ENCODE data around the gene ELP2.
"Not testable (repeated sequence)": the region's sequence is repeated elsewhere in the genome, so short reads cannot be mapped to it uniquely, and the experiment has no call there.

Gene ELP2

GRCh38 chr18:36160959-36161371 lies 31.3 kb downstream of the ELP2 start:
- H3K27me3 Mint-ChIP-seq, result no peaks in the 10 kb centered on the region
- H3K36me3 Mint-ChIP-seq (ENCODE audit: low read depth), result peaks cover 81% of the 10 kb centered on the region
- H3K4me1 Mint-ChIP-seq (ENCODE audit: low read depth), result no peaks in the 10 kb centered on the region
- no peaks in the 10 kb centered on the region for H3K9me3 Mint-ChIP-seq
- H3K27ac Mint-ChIP-seq, result peak overlapping the region; percentile 24
- H3K4me3 Mint-ChIP-seq, result no peak overlapping the region

DNA sequence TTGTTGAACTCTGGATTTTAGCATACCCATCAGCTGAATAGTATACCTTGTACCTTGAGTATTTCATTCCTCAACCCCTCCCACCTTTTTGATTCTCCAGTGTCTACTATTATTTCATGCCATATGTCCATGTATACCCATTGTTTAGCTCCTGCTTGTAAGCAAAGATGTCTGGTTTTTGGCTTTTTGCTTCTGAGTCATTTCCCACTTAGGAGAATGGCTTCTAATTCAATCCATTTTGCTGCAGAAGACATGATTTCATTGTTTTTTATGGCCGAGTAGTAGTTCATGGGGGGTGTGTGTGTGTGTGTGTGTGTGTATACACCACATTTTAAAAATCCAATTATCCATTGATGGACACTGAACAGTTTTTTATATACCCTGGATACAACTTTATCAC lies 33.3 kb downstream of the ELP2 start:
- peaks cover under 1% of the 10 kb centered on the region for H3K4me1 Mint-ChIP-seq (ENCODE audit: low read depth)
- H3K36me3 Mint-ChIP-seq (ENCODE audit: low read depth), result peaks cover 75% of the 10 kb centered on the region
- H3K27ac Mint-ChIP-seq, result no peak overlapping the region
- no peaks in the 10 kb centered on the region for H3K27me3 Mint-ChIP-seq
- H3K9me3 Mint-ChIP-seq, result no peaks in the 10 kb centered on the region
- H3K4me3 Mint-ChIP-seq, result no peak overlapping the region

DNA sequence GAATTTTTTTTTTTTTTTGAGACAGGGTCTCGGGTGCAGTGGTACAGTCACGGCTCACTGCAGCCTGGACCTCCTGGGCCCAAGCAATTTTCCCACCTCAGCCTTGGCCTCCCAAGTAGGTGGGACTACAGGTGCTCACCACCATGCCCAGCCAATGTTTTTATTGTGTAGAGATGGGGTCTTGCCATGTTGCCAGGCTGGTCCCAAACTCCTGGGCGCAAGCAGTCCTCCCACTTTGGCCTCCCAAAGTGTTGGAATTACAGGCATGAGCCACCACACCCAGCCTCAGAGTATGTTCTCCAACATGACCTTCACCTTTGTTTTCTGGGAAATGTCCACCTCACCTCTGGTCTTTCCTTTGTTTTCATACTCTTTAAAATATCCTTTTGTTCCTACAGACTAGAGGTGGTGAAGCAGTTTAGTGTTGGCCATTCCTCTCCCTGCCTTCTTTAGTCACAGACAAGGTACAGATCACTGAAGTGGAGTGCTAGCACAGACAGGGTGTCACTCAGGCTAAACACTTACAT lies 38.1 kb downstream of the ELP2 start:
- H3K9me3 Mint-ChIP-seq, result no peaks in the 10 kb centered on the region
- peaks cover 5% of the 10 kb centered on the region for H3K4me1 Mint-ChIP-seq (ENCODE audit: low read depth)
- H3K36me3 Mint-ChIP-seq (ENCODE audit: low read depth), result peaks cover 71% of the 10 kb centered on the region
- H3K27me3 Mint-ChIP-seq, result no peaks in the 10 kb centered on the region
- H3K27ac Mint-ChIP-seq, result no peak overlapping the region
- H3K4me3 Mint-ChIP-seq, result no peak overlapping the region

DNA sequence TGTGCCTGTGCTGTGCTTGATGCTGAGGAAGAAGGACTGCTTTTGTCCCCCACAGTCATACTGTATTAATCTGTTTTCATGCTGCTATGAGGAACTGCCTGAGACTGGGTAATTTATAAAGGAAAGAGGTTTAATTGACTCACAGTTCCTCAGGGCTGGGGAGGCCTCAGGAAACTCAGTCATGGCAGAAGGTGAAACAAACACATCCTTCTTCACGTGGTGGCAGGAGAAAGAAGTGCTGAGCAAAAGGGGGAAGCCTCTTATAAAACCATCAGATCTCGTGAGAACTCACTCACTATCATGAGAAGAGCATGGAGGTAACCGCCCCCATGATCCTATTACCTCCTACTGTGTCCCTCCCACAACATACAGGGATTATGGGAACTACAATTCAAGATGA lies 38.6 kb downstream of the ELP2 start:
- not testable (repeated sequence) for H3K4me3 Mint-ChIP-seq
- H3K27ac Mint-ChIP-seq, result peak overlapping the region; percentile 36
- peaks cover 67% of the 10 kb centered on the region for H3K36me3 Mint-ChIP-seq (ENCODE audit: low read depth)

DNA sequence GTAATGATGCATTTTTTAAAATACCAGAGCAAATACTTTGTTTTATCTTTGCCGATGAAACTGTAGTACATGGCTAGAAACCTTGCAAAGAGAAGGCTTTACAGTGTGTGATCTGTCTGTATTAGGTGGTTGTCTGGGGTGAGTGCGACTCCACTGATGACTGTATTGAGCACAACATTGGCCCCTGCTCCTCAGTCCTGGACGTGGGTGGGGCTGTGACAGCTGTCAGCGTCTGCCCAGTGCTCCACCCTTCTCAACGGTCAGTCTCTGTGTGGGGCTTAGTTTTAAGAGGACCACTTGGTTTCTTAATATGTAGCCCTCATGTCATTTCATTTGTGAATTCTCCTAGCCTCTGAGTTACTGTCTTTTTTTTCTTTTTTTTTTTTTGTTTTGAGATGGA lies 40.2 kb downstream of the ELP2 start:
- Mint-ChIP-seq H3K36me3 (ENCODE audit: low read depth) (peaks cover 63% of the 10 kb centered on the region), H3K4me3 (no peak overlapping the region), H3K4me1 (ENCODE audit: low read depth) (peaks cover 5% of the 10 kb centered on the region), H3K9me3 (no peaks in the 10 kb centered on the region), H3K27ac (no peak overlapping the region), H3K27me3 (no peaks in the 10 kb centered on the region)

More for the DNA sequence above, 38.6 kb downstream of the ELP2 start:
- not testable (repeated sequence) for H3K27me3 Mint-ChIP-seq; H3K4me1 Mint-ChIP-seq (ENCODE audit: low read depth); H3K9me3 Mint-ChIP-seq

DNA sequence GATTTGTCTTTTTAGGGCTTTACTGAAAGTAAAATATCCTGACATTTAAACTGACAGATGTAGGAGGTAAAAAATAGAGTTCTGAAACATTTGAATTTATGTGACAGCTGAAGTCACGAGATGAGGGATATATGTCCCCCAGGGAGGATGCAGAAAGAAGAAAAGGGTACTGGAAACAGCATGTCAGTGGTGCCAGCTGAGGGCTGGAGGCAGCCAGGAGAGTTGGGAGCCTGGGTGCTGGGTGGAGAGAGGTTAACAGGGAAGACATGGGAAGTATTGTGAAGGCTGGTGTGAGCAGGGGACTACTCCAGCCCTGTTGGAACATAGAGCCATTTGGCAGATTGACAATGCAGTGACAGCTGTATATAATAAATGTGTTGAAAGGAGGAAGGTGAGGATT lies 45.8 kb downstream of the ELP2 start:
- H3K27me3 Mint-ChIP-seq, result no peaks in the 10 kb centered on the region
- H3K9me3 Mint-ChIP-seq, result no peaks in the 10 kb centered on the region
- peaks cover 56% of the 10 kb centered on the region for H3K36me3 Mint-ChIP-seq (ENCODE audit: low read depth)
- H3K27ac Mint-ChIP-seq, result no peak overlapping the region
- no peak overlapping the region for H3K4me3 Mint-ChIP-seq
- peaks cover 15% of the 10 kb centered on the region for H3K4me1 Mint-ChIP-seq (ENCODE audit: low read depth)

GRCh38 chr18:36176177-36176584 lies 46.5 kb downstream of the ELP2 start:
- Mint-ChIP-seq H3K9me3 (no peaks in the 10 kb centered on the region), H3K4me1 (ENCODE audit: low read depth) (peaks cover 15% of the 10 kb centered on the region), H3K36me3 (ENCODE audit: low read depth) (peaks cover 49% of the 10 kb centered on the region)

DNA sequence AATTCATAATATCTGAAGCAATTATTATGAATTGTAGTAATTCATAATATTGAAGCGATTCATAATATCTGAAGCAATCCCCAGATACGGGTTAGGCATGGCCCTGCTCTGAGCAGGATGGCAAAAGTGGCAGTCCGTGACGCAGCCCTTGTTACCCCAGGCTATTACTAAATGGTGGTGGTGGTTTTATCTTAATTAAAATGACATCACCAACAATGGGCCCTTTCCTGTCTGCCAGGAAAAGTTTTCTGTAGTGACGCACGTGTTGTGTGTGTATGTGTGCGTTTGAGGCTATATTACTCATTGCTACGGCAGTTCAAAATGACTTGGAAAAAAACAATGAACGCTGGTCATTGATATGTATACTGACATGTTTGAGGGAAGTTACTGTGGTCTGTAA lies 47.0 kb downstream of the ELP2 start:
- Mint-ChIP-seq H3K9me3 (no peaks in the 10 kb centered on the region), H3K36me3 (ENCODE audit: low read depth) (peaks cover 45% of the 10 kb centered on the region), H3K4me3 (no peak overlapping the region), H3K27me3 (no peaks in the 10 kb centered on the region), H3K27ac (no peak overlapping the region), H3K4me1 (ENCODE audit: low read depth) (peaks cover 15% of the 10 kb centered on the region)

More at GRCh38 chr18:36176177-36176584, 46.5 kb downstream of the ELP2 start:
- Mint-ChIP-seq H3K4me3 (no peak overlapping the region), H3K27me3 (no peaks in the 10 kb centered on the region), H3K27ac (no peak overlapping the region)

DNA sequence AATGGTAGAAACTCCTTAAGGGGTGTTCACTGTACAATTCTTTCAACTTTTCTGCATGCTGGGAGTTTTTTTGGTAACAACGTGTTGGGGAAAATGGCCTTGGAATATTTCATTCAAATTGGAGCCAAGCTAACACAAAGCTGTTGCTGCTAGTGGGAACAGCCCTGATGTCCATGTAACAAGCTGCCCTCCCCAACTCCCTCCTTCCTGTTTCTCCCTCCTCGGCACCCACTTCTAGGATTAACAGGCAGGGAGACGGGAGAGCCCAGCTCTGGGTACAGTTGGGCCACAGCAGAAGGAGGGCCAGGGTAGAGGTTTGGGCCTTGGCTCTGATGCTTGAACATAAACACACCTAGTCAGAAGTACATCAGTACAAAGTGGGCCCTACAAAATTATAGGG lies 48.2 kb downstream of the ELP2 start:
- Mint-ChIP-seq H3K27me3 (no peaks in the 10 kb centered on the region), H3K27ac (no peak overlapping the region), H3K36me3 (ENCODE audit: low read depth) (peaks cover 40% of the 10 kb centered on the region), H3K4me3 (no peak overlapping the region), H3K9me3 (no peaks in the 10 kb centered on the region), H3K4me1 (ENCODE audit: low read depth) (peaks cover 15% of the 10 kb centered on the region)

DNA sequence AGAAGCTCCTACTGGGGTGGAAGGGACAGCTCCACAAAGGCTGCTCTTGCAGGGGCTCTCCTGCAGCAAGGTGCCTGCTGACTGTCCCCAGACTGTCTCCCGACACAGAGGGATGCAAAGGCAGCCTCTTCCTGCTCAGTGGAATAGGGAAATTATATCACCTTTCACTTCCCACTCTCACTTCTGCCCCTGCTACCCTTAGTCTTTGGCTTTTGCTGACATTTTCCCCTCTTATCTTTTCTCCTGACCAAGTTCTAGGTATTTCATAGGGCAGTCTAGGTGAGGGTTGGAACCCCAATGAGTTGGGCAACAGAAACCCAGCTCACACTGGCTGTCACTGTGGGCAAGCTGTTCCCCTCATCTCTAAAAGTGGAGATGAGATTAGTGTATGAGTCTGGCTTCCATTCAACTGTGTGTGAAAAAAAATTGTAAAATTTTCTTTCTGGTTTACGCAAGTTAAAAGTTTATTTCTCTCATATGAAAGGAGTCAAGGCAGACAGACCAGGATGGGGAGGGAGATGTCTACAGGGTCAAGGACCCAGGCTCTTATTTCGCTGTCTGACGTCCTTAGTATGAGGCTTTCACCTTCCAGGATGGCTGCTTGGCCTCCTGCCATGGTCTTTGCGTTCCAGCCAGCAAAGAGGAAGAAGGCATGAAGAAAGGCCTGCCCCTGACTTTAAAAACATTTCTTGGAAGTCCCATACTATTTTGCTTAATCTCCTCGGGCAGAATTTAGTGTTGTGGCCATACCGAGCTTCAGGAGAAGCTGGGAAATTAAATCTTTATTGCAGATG lies 50.1 kb downstream of the ELP2 start:
- Mint-ChIP-seq H3K4me3 (no peak overlapping the region), H3K27ac (no peak overlapping the region), H3K9me3 (no peaks in the 10 kb centered on the region), H3K36me3 (ENCODE audit: low read depth) (peaks cover 30% of the 10 kb centered on the region), H3K4me1 (ENCODE audit: low read depth) (peaks cover 15% of the 10 kb centered on the region), H3K27me3 (no peaks in the 10 kb centered on the region)

GRCh38 chr18:36181441-36181840 lies 51.7 kb downstream of the ELP2 start:
- peaks cover 15% of the 10 kb centered on the region for H3K4me1 Mint-ChIP-seq (ENCODE audit: low read depth)
- no peaks in the 10 kb centered on the region for H3K27me3 Mint-ChIP-seq
- peaks cover 21% of the 10 kb centered on the region for H3K36me3 Mint-ChIP-seq (ENCODE audit: low read depth)
- no peaks in the 10 kb centered on the region for H3K9me3 Mint-ChIP-seq
- no peak overlapping the region for H3K27ac Mint-ChIP-seq
- no peak overlapping the region for H3K4me3 Mint-ChIP-seq

GRCh38 chr18:36181898-36182506 lies 52.3 kb downstream of the ELP2 start:
- H3K36me3 Mint-ChIP-seq (ENCODE audit: low read depth), result peaks cover 18% of the 10 kb centered on the region
- no peak overlapping the region for H3K4me3 Mint-ChIP-seq
- no peaks in the 10 kb centered on the region for H3K27me3 Mint-ChIP-seq
- H3K27ac Mint-ChIP-seq, result no peak overlapping the region
- H3K9me3 Mint-ChIP-seq, result no peaks in the 10 kb centered on the region
- H3K4me1 Mint-ChIP-seq (ENCODE audit: low read depth), result peaks cover 15% of the 10 kb centered on the region

DNA sequence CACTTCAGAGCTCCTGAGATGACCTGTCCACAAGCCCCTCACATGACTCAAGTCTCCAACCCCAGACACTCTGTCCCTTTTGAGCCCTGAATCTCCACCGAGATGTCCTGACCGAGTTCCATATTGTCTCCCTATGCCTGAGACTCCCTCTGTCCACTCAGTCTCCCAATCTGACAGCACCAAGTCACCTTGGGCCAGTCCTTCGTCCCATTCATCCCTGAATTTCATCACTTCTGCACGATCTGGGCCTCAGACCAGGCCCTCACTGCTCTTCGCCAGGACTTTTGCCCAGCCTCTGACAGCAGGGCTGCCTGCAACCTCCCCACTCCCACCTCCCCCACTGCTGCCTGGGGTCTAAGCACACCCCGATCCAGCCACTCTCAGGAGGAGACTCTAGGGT lies 53.3 kb downstream of the ELP2 start:
- H3K27me3 Mint-ChIP-seq, result peaks cover 4% of the 10 kb centered on the region
- H3K27ac Mint-ChIP-seq, result no peak overlapping the region
- peaks cover 10% of the 10 kb centered on the region for H3K36me3 Mint-ChIP-seq (ENCODE audit: low read depth)
- H3K9me3 Mint-ChIP-seq, result no peaks in the 10 kb centered on the region
- peaks cover 19% of the 10 kb centered on the region for H3K4me1 Mint-ChIP-seq (ENCODE audit: low read depth)
- H3K4me3 Mint-ChIP-seq, result no peak overlapping the region

DNA sequence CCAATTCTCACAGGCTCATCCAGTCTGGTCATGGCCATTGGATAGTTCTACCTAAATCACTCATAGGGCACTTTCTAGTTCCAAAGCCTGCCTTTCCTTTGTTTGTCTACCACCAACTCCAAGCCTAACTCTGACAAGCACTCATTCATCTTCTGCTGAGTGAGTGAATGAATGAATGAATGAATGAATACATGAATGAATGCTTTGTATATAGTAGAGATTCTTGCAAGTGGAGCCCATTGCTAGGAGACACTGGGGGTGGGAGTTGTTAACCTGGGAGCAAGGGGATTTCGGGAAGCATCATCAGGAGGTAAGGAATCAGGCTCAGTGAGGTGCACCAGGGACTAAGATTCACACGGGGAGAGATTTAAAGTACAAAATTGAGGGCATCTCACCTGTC lies 54.3 kb downstream of the ELP2 start:
- Mint-ChIP-seq H3K27ac (no peak overlapping the region), H3K4me1 (ENCODE audit: low read depth) (peaks cover 20% of the 10 kb centered on the region), H3K9me3 (no peaks in the 10 kb centered on the region), H3K36me3 (ENCODE audit: low read depth) (peaks cover under 1% of the 10 kb centered on the region), H3K4me3 (no peak overlapping the region), H3K27me3 (peaks cover 13% of the 10 kb centered on the region)

DNA sequence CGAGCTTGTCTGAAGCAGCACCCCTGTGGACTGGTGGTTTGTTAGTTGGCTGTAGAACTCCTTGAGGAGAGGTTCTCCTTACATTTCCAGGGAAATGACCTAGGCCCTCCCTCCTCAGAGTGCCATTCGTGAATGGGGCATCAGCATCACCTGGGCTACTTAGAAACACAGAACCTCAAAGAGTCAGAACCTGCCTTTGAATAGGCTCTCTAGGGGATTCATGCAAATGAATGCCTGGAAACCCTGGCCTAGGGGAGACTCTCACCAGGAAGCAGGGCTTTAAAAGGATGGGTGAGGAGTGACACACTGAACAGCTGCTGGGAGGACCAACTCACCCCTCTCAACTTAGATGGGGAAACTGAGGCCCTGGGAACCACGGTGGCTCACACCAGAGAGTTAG lies 55.5 kb downstream of the ELP2 start:
- Mint-ChIP-seq H3K9me3 (no peaks in the 10 kb centered on the region), H3K4me1 (ENCODE audit: low read depth) (peaks cover 13% of the 10 kb centered on the region), H3K27ac (no peak overlapping the region), H3K4me3 (no peak overlapping the region), H3K27me3 (peaks cover 25% of the 10 kb centered on the region), H3K36me3 (ENCODE audit: low read depth) (no peaks in the 10 kb centered on the region)
